Caco-2 (cell line): ENCODE measurements around the gene DOCK4. TPM values are rescaled to one million over a fixed set of nuclear protein-coding genes. Genes with fewer than 3 reads are reported as not detected.

Experiments used
- BruUV-seq: library from RNA; stranded (reverse); fragments of 400-500 nt; replicated peaks from 2 replicates; lab custom pipeline; 2021; lab: Mats Ljungman, UMichigan
- CTCF ChIA-PET: fragments of 300-600 bp; sonication (Branson Sonifier 250); formaldehyde crosslinking; loops from one replicate; lab custom pipeline; 2022; ENCODE audit warnings: antibody characterized with exemption; lab: Charles Lee
- POLR2A ChIA-PET: fragments of 300-600 bp; sonication (Branson Sonifier 250); formaldehyde crosslinking; loops from one replicate; lab custom pipeline; 2022; ENCODE audit warnings: antibody characterized with exemption; lab: Charles Lee
- DNase-seq, 2 experiments: peaks; one replicate each; pipeline versions ENCODE4 v3.0.0 to v3.0.0-alpha.2; 2020 to 2022
- H3K27me3 ChIP-seq: replicated peaks from 2 replicates; pipeline ENCODE4 v1.6.0; 2011; ENCODE audit warnings: low read length; ENCODE audit not compliant: control insufficient read depth, insufficient read depth
- H3K36me3 ChIP-seq: 2 replicates; pipeline ENCODE4 v1.5.1; 2011; ENCODE audit warnings: low read length; ENCODE audit not compliant: control insufficient read depth, insufficient read depth
- H3K4me1 ChIP-seq: fragments of 250-450 bp; sonication (Bioruptor Pico); 2 replicates; pipeline ENCODE4 v1.5.1; 2020; ENCODE audit warnings: mild to moderate bottlenecking
- H3K4me3 ChIP-seq: 2 replicates; pipeline ENCODE4 v1.5.1; 2011; ENCODE audit warnings: low read depth, mild to moderate bottlenecking, control low read depth, low read length
- H3K9me3 ChIP-seq: fragments of 250-450 bp; sonication (Bioruptor Pico); 2 replicates; pipeline ENCODE4 v1.5.1; 2020; ENCODE audit warnings: mild to moderate bottlenecking, moderate library complexity
- H3K27ac Mint-ChIP-seq: one replicate; pipeline ENCODE4 v1.8.0; 2022; ENCODE audit warnings: mixed read lengths; ENCODE audit not compliant: unreplicated experiment
- H3K27me3 Mint-ChIP-seq: one replicate; pipeline ENCODE4 v1.8.0; 2022; ENCODE audit warnings: mixed read lengths; ENCODE audit not compliant: insufficient read depth, unreplicated experiment
- H3K36me3 Mint-ChIP-seq: one replicate; pipeline ENCODE4 v1.8.0; 2022; ENCODE audit warnings: mild to moderate bottlenecking, mixed read lengths; ENCODE audit not compliant: insufficient read depth, unreplicated experiment
- H3K4me1 Mint-ChIP-seq: one replicate; pipeline ENCODE4 v1.8.0; 2022; ENCODE audit warnings: low read depth, mixed read lengths; ENCODE audit not compliant: unreplicated experiment
- H3K4me3 Mint-ChIP-seq: one replicate; pipeline ENCODE4 v1.8.0; 2022; ENCODE audit warnings: mild to moderate bottlenecking, moderate library complexity, mixed read lengths; ENCODE audit not compliant: unreplicated experiment
- H3K9me3 Mint-ChIP-seq: one replicate; pipeline ENCODE4 v1.8.0; 2022; ENCODE audit warnings: mixed read lengths; ENCODE audit not compliant: unreplicated experiment
- CTCF ChIP-seq, 2 experiments: fragments of 200-600 bp in 1 of 2; IDR thresholded peaks; 1 replicate in 1 of 2; 2 replicates in 1 of 2; pipeline versions ENCODE4 v1.5.1 to v1.8.0; 2011 to 2022; ENCODE audit warnings: antibody characterized with exemption in 1 of 2, control low read depth in 1 of 2, inconsistent platforms in 1 of 2, low read depth in 1 of 2, low read length in 1 of 2, mild to moderate bottlenecking in 1 of 2, moderate library complexity in 1 of 2; ENCODE audit not compliant: insufficient read depth in 1 of 2, severe bottlenecking in 1 of 2, unreplicated experiment in 1 of 2
- intact Hi-C: fragments of 100-400 bp; cut with micrococcal nuclease; formaldehyde crosslinking; loops from one replicate; pipeline ENCODE4 v1.10.0; 2022; ENCODE audit not compliant: unreplicated experiment
- total RNA-seq: library from RNA; stranded (reverse); gene quantifications from 2 replicates; pipeline ENCODE4 v1.2.3, GENCODE V29; 2022

DOCK4 gene
- total RNA-seq, 1 experiment from 2014 or later: 2.0 TPM

GRCh38 chr7:112088484-112089016, 117.6 kb downstream of the DOCK4 start:
- H3K36me3 Mint-ChIP-seq: no peaks in the 10 kb centered on the region
- peaks cover 3% of the 10 kb centered on the region for H3K27me3 Mint-ChIP-seq
- CTCF ChIA-PET: no interaction called here
- intact Hi-C loops: loop anchor here (10.0 kb wide), 1 partner anchor 406 kb away; no protein-coding TSS in a partner anchor
- H3K9me3 ChIP-seq: no peaks in the 10 kb centered on the region
- POLR2A ChIA-PET: no interaction called here
- H3K9me3 Mint-ChIP-seq: no peaks in the 10 kb centered on the region
- no TSS peak for BruUV-seq
- no peak overlapping the region for H3K4me3 Mint-ChIP-seq
- TF ChIP-seq CTCF (IDR thresholded peaks at IDR 0.05; ENCODE audit: insufficient read depth in 1 of 2, low read depth in 1 of 2, low read length in 1 of 2, severe bottlenecking in 1 of 2, unreplicated experiment in 1 of 2): no peak
- no peak for DNase-seq
- H3K4me1 Mint-ChIP-seq: no peaks in the 10 kb centered on the region
- H3K27me3 ChIP-seq: no peaks in the 10 kb centered on the region; the same call in 1 of the 2 replicates
- H3K36me3 ChIP-seq: no peaks in the 10 kb centered on the region
- no peak overlapping the region for H3K27ac Mint-ChIP-seq
- no peak overlapping the region for H3K4me3 ChIP-seq
- no peaks in the 10 kb centered on the region for H3K4me1 ChIP-seq

- Mint-ChIP-seq H3K4me1 (no peaks in the 10 kb centered on the region), H3K9me3 (no peaks in the 10 kb centered on the region), H3K27ac (no peak overlapping the region), H3K4me3 (no peak overlapping the region), H3K36me3 (no peaks in the 10 kb centered on the region), H3K27me3 (peaks cover 3% of the 10 kb centered on the region)
- H3K9me3 ChIP-seq: no peaks in the 10 kb centered on the region
- H3K4me1 ChIP-seq: no peaks in the 10 kb centered on the region
- no peak for DNase-seq
- H3K4me3 ChIP-seq: no peak overlapping the region
- no peak for TF ChIP-seq CTCF (IDR thresholded peaks at IDR 0.05; ENCODE audit: insufficient read depth in 1 of 2, low read depth in 1 of 2, low read length in 1 of 2, severe bottlenecking in 1 of 2, unreplicated experiment in 1 of 2)
- H3K27me3 ChIP-seq: no peaks in the 10 kb centered on the region; the same call in 1 of the 2 replicates
- H3K36me3 ChIP-seq: no peaks in the 10 kb centered on the region
- CTCF ChIA-PET: no interaction called here
- POLR2A ChIA-PET: no interaction called here
- intact Hi-C loops: loop anchor here (10.0 kb wide), 1 partner anchor 408 kb away; no protein-coding TSS in a partner anchor
- no TSS peak for BruUV-seq
These were observed 119.5 kb downstream of the DOCK4 start for GRCh38 chr7:112086496-112087254.

DNA sequence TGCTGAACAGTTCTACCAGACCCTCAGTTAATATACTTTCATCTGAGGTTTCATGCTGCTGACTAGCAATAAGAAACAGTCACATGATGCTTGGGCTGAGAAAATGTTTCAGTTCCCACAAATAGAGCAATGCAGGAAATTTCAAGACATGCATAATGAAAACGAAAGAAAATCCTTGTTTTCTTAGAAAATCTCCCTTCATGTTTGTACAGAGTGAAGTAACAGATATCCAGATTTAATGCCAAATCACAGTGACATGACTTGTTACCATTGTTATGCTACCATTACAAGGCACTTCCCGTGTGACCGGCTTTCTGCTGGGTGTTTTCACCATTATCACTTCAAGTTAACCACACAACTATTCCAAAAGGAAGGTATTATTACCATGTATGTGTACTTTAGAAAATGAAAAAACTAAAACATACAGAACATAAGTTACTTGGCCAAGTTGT, 121.7 kb downstream of the DOCK4 start:
- POLR2A ChIA-PET: no interaction called here
- Mint-ChIP-seq H3K36me3 (no peaks in the 10 kb centered on the region), H3K27ac (no peak overlapping the region), H3K4me1 (no peaks in the 10 kb centered on the region), H3K4me3 (no peak overlapping the region), H3K9me3 (no peaks in the 10 kb centered on the region), H3K27me3 (peaks cover 3% of the 10 kb centered on the region)
- intact Hi-C loops: loop anchor here (10.0 kb wide), 1 partner anchor 410 kb away; no protein-coding TSS in a partner anchor
- no peak overlapping the region for H3K4me3 ChIP-seq
- no peaks in the 10 kb centered on the region for H3K9me3 ChIP-seq
- no peak for DNase-seq
- no peaks in the 10 kb centered on the region for H3K36me3 ChIP-seq
- H3K4me1 ChIP-seq: no peaks in the 10 kb centered on the region
- no TSS peak for BruUV-seq
- H3K27me3 ChIP-seq: no peaks in the 10 kb centered on the region
- no peak for TF ChIP-seq CTCF (IDR thresholded peaks at IDR 0.05; ENCODE audit: insufficient read depth in 1 of 2, low read depth in 1 of 2, low read length in 1 of 2, severe bottlenecking in 1 of 2, unreplicated experiment in 1 of 2)
- CTCF ChIA-PET: no interaction called here
